Measurements from ENCODE around the gene BUD23. TPM values are rescaled to one million over a fixed set of nuclear protein-coding genes. Genes with fewer than 3 reads are reported as not detected.

BUD23 gene
- total RNA-seq, 1 donor from 2014 or later, result 42.6 TPM

DNA sequence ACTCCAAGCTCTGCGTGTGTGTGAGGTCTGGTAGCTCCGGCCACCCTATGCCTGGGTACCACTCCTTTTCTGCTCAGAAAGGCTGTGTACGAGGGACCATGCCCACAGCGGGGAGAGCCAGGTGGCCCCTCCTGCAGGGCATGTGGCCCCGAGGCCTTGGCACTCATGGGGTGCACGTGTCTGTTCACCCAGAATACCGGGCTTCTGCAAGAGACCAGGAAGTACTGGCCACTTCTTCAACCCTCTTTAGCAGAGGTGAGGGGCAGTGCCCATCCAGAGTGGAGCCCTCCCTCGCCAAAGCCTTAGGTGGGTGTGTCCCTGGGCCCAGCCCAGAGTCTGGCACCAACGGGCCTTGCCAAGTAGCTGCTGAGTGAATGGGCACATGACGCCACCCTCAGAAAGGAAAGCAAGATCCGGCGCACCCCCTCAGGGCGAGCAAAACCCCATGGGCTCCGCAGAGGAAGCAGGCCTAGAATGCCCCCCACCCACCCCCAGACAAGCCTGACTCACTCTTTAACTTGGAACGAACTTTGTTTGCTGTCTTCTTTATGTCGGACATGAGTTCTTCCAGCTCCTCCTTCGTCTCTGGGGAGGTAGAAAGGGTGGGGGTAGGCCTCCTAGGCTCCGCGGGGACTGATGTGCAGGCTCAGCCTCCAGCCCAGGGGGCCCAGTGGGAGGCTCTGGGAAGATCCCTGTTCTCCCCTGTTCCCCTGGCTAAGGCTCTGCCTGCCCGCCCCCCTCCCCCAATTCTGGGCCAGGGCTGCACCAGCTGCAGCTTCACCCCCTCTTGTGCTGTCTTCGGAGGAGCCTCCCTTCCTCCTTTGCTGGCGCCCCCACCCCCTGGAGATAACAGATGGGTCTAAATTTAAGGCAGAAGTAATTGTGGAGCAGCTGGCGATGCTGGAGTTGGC lies 21.5 kb downstream of the BUD23 start:
- peaks cover 43% of the 10 kb centered on the region for H3K4me1 Mint-ChIP-seq (ENCODE audit: low read depth)
- DNase-seq (ENCODE audit: low spot score), result no peak
- peak overlapping the region; percentile 28 for H3K4me3 Mint-ChIP-seq (ENCODE audit: unreplicated experiment)
- no peaks in the 10 kb centered on the region for H3K9me3 Mint-ChIP-seq (ENCODE audit: low read depth)
- peak overlapping the region; percentile 89 for H3K27ac Mint-ChIP-seq (ENCODE audit: unreplicated experiment)
- no peaks in the 10 kb centered on the region for H3K27me3 Mint-ChIP-seq (ENCODE audit: low read depth)
- TF ChIP-seq, protein P1, sequence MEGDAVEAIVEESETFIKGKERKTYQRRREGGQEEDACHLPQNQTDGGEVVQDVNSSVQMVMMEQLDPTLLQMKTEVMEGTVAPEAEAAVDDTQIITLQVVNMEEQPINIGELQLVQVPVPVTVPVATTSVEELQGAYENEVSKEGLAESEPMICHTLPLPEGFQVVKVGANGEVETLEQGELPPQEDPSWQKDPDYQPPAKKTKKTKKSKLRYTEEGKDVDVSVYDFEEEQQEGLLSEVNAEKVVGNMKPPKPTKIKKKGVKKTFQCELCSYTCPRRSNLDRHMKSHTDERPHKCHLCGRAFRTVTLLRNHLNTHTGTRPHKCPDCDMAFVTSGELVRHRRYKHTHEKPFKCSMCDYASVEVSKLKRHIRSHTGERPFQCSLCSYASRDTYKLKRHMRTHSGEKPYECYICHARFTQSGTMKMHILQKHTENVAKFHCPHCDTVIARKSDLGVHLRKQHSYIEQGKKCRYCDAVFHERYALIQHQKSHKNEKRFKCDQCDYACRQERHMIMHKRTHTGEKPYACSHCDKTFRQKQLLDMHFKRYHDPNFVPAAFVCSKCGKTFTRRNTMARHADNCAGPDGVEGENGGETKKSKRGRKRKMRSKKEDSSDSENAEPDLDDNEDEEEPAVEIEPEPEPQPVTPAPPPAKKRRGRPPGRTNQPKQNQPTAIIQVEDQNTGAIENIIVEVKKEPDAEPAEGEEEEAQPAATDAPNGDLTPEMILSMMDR (IDR thresholded peaks at IDR 0.05), result no peak
- H3K36me3 Mint-ChIP-seq (ENCODE audit: low read depth), result peaks cover 15% of the 10 kb centered on the region

DNA sequence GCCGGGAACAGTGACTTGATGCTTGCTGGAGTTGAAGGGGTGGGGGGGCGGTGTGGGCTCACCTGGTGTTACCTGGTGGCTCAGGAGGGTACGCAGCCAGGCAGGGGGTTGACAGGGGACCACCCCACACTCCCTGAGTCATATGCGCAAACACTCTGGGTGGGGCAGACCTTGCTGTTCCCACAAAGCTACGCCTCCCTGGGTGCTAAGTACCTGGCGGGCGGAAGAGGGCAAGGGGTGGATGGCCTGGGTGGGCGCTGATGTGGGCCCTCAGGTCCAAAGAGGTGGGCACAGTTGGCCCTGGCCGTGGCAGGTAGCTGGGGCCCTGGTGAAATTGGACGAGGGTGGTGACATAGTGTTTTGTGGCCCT lies 22.1 kb downstream of the BUD23 start:
- Mint-ChIP-seq H3K27ac (ENCODE audit: unreplicated experiment) (peak overlapping the region; percentile 89), H3K9me3 (ENCODE audit: low read depth) (no peaks in the 10 kb centered on the region), H3K4me1 (ENCODE audit: low read depth) (peaks cover 43% of the 10 kb centered on the region), H3K4me3 (ENCODE audit: unreplicated experiment) (no peak overlapping the region), H3K36me3 (ENCODE audit: low read depth) (peaks cover 13% of the 10 kb centered on the region), H3K27me3 (ENCODE audit: low read depth) (no peaks in the 10 kb centered on the region)
- DNase-seq (ENCODE audit: low spot score), result no peak
- TF ChIP-seq, protein P1 (IDR thresholded peaks at IDR 0.05), result no peak

DNA sequence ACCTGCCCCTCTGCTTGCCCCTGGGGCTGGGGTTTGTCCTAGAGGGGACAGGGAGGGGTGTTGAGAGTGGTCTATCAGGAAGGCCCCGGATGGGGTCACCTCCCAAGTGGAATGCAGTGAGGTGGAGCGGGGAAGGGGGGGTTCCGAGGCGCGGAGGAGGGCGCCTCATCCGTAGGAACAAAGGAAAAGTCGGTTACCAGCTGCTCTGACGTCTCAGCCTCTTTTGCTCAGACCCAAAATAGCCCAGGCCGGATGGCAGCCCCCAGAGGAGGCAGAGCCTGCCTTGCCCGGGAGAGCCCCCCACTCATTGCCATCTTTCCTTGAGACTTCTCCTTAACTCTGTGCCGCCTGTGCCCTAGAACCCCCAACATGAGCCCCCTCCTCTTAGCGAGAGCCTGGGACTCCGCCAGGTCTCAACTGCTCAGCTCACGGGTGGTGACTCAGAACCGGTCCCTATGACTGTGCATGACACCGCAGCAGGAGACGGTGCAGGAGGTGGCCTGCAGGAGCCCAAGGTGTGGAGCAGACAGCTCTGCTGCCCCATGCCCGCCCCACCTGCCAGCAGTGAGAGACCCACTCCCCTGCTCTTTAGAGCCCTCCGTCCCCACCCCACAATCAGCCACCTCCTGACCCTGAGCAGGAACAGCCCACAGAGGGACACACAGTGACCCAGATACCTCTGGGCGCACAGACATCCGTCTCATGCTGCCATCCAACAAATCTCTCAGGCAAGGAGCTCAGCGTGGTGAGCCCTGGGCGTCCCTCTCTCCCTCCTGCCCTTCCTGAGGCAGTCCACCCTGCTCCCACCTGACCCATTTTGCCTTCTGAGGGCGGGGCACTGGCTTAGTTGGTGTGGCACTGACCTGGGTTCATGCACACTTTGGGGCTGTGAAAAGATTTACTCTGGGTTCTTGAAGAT lies 23.0 kb downstream of the BUD23 start:
- TF ChIP-seq, protein P1 (IDR thresholded peaks at IDR 0.05), result no peak
- peaks cover 13% of the 10 kb centered on the region for H3K36me3 Mint-ChIP-seq (ENCODE audit: low read depth)
- no peak for DNase-seq (ENCODE audit: low spot score)
- no peaks in the 10 kb centered on the region for H3K27me3 Mint-ChIP-seq (ENCODE audit: low read depth)
- peak overlapping the region; percentile 90 for H3K27ac Mint-ChIP-seq (ENCODE audit: unreplicated experiment)
- peaks cover 43% of the 10 kb centered on the region for H3K4me1 Mint-ChIP-seq (ENCODE audit: low read depth)
- H3K9me3 Mint-ChIP-seq (ENCODE audit: low read depth), result no peaks in the 10 kb centered on the region
- peak overlapping the region; percentile 19 for H3K4me3 Mint-ChIP-seq (ENCODE audit: unreplicated experiment)

DNA sequence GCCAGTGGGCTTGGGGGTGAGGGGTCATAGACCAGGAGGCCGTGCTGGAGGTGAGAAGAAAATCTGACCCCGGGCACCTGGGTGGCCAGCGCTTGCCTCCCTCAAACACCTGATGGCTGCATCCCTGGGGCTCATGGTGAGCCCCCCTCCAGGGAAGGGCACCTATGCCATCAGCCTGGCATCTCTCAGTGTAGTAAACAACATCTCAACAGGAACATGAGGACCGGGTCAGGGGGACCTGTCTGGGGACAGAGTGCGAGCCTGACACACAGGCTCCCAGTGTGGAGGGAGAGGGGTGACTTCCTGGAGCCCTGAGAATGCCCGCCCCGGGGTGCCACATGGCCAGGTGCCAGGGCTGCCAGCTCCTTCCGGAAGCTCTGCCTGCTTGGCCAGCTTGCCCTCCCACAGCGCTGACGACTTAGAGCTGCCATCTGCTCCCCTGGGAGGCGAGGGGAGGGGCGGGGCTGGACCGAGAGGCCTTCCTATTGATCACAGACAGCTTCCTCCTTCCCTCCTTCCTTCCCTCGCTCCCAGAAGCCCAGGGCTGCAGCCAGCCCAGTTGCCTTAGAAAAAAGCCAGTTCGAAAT lies 23.7 kb downstream of the BUD23 start:
- no peak for DNase-seq (ENCODE audit: low spot score)
- peak overlapping the region; percentile 90 for H3K27ac Mint-ChIP-seq (ENCODE audit: unreplicated experiment)
- peaks cover 43% of the 10 kb centered on the region for H3K4me1 Mint-ChIP-seq (ENCODE audit: low read depth)
- H3K9me3 Mint-ChIP-seq (ENCODE audit: low read depth), result no peaks in the 10 kb centered on the region
- TF ChIP-seq, protein P1 (IDR thresholded peaks at IDR 0.05), result no peak
- peaks cover 6% of the 10 kb centered on the region for H3K36me3 Mint-ChIP-seq (ENCODE audit: low read depth)
- no peaks in the 10 kb centered on the region for H3K27me3 Mint-ChIP-seq (ENCODE audit: low read depth)
- no peak overlapping the region for H3K4me3 Mint-ChIP-seq (ENCODE audit: unreplicated experiment)
